ENCODE measurements around the gene SLC66A3.

Gene SLC66A3

GRCh38 chr2:11155381-11156035 is at the start of gene SLC66A3:
SLC66A3 (plus strand) TSS chr2:11155467; CDS start chr2:11155547, 80 bp downstream.
- Mint-ChIP-seq H3K4me3 (peak within 1 kb of the TSS; percentile 80), H3K9me3 (no peaks in the 10 kb centered on the region), H3K4me1 (ENCODE audit: low read depth) (peaks cover 41% of the 10 kb centered on the region), H3K27ac (peak within 1 kb of the TSS; percentile 94), H3K27me3 (no peaks in the 10 kb centered on the region), H3K36me3 (ENCODE audit: low read depth) (peaks cover 27% of the 10 kb centered on the region)
- intact Hi-C loops (cut with micrococcal nuclease) = loop anchor here (2.0 kb wide), 1 partner anchor 23 kb away; a partner anchor contains a TSS

- no peaks in the 10 kb centered on the region for H3K36me3 Mint-ChIP-seq (ENCODE audit: low read depth)
- no peak overlapping the region for H3K4me3 Mint-ChIP-seq
- no peak overlapping the region for H3K27ac Mint-ChIP-seq
- H3K4me1 Mint-ChIP-seq (ENCODE audit: low read depth) = no peaks in the 10 kb centered on the region
- intact Hi-C loops (cut with micrococcal nuclease) = no loop called here
- peaks cover 33% of the 10 kb centered on the region for H3K9me3 Mint-ChIP-seq
- peaks cover 2% of the 10 kb centered on the region for H3K27me3 Mint-ChIP-seq
Measured at GRCh38 chr2:11109002-11109401, 46.3 kb upstream of the SLC66A3 start.

DNA sequence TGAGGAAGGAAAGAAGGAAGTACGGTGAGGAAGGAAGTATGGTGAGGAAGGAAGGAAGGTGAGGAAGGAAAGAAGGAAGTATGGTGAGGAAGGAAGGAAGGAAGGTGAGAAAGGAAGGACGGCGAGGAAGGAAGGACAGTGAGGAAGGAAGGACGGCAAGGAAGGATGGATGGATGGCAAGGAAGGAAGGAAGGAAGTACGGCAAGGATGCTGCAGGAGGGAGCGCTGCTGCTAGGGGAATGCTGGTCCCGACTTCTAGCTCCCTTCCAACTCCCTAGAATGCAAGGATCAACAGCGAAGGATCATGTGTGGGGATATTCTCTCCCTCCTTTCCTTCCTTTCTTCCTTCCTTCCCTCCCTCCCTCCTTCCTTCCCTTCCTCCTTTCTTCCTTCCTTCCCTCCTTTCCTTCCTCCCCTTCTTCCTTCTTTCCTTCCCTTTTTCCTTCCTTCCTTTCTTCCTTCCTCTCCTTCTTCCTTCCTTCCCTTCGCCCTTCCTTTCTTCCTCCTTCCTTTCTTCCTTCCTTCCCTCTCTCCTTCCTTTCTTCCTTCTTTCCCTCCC is 42.3 kb upstream of the SLC66A3 start:
- no peaks in the 10 kb centered on the region for H3K4me1 Mint-ChIP-seq (ENCODE audit: low read depth)
- intact Hi-C loops (cut with micrococcal nuclease) = no loop called here
- no peak overlapping the region for H3K27ac Mint-ChIP-seq
- peaks cover 34% of the 10 kb centered on the region for H3K9me3 Mint-ChIP-seq
- H3K4me3 Mint-ChIP-seq = no peak overlapping the region
- no peaks in the 10 kb centered on the region for H3K36me3 Mint-ChIP-seq (ENCODE audit: low read depth)
- peaks cover 2% of the 10 kb centered on the region for H3K27me3 Mint-ChIP-seq

DNA sequence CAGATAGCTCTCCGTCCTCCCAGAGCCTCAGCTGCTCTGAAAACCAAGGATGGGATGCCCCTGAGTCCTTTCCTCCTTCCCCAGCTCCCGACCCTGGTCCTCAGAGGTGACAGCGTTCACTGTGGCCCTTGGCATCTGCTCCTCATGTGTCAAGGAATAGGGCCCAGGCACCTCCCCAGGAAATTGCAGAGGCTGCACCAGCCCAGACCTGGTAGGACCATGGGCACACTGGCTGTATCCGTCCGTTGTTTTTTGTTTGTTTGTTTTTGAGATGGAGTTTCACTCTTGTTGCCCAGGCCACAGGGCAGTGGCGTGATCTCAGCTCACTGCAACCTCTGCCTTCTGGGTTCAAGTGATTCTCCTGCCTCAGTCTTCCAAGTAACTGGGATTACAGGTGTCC is 37.5 kb upstream of the SLC66A3 start:
- intact Hi-C loops (cut with micrococcal nuclease) = no loop called here
- Mint-ChIP-seq H3K36me3 (ENCODE audit: low read depth) (no peaks in the 10 kb centered on the region), H3K27me3 (peaks cover 17% of the 10 kb centered on the region), H3K27ac (no peak overlapping the region), H3K4me3 (no peak overlapping the region), H3K9me3 (peaks cover 14% of the 10 kb centered on the region), H3K4me1 (ENCODE audit: low read depth) (no peaks in the 10 kb centered on the region)

GRCh38 chr2:11118761-11119160 is 36.5 kb upstream of the SLC66A3 start:
- H3K27me3 Mint-ChIP-seq = peaks cover 21% of the 10 kb centered on the region
- no peaks in the 10 kb centered on the region for H3K4me1 Mint-ChIP-seq (ENCODE audit: low read depth)
- H3K4me3 Mint-ChIP-seq = no peak overlapping the region
- peaks cover 4% of the 10 kb centered on the region for H3K9me3 Mint-ChIP-seq
- no peak overlapping the region for H3K27ac Mint-ChIP-seq
- intact Hi-C loops (cut with micrococcal nuclease) = no loop called here
- no peaks in the 10 kb centered on the region for H3K36me3 Mint-ChIP-seq (ENCODE audit: low read depth)

DNA sequence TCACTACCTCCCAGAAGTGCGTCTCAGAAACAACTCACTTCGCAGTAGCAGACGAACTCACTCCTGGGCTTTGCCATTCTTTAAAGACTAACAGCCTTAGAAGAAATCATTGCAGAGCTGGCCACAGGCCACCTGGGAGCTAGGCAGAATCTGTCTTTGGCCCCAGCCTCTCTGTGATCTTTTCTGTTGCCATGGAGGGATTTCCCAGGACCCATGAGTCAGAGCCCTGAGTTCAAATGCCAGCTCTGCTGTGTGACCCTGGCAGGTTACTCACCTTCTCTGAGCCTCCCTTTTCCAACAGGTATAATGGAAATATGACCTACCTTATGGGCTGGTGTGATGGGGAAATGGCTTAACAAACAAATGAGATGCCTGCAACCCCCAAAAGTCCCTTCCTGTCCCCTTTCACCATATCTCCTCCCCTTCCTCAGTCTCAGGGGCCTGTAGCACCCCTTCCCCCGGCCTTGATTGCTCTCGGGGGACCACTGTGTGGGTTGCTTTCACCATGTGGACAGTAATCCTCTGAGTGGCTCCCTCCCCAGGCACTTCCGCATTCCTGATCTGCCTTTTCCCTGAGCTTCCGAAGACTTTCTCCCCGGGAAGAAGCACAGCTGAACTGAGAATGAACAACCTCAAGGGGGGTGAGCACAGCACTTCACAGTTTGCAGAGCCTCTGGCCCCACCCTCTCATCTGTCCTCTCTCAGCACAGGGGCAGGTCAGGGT is 34.0 kb upstream of the SLC66A3 start:
- Mint-ChIP-seq H3K9me3 (no peaks in the 10 kb centered on the region), H3K4me3 (no peak overlapping the region), H3K27ac (no peak overlapping the region), H3K4me1 (ENCODE audit: low read depth) (no peaks in the 10 kb centered on the region), H3K27me3 (peaks cover 28% of the 10 kb centered on the region), H3K36me3 (ENCODE audit: low read depth) (no peaks in the 10 kb centered on the region)
- intact Hi-C loops (cut with micrococcal nuclease) = no loop called here

GRCh38 chr2:11121823-11122155 is 33.5 kb upstream of the SLC66A3 start:
- peaks cover 34% of the 10 kb centered on the region for H3K27me3 Mint-ChIP-seq
- no peaks in the 10 kb centered on the region for H3K9me3 Mint-ChIP-seq
- H3K27ac Mint-ChIP-seq = no peak overlapping the region
- H3K4me1 Mint-ChIP-seq (ENCODE audit: low read depth) = no peaks in the 10 kb centered on the region
- no peaks in the 10 kb centered on the region for H3K36me3 Mint-ChIP-seq (ENCODE audit: low read depth)
- intact Hi-C loops (cut with micrococcal nuclease) = no loop called here
- H3K4me3 Mint-ChIP-seq = no peak overlapping the region

DNA sequence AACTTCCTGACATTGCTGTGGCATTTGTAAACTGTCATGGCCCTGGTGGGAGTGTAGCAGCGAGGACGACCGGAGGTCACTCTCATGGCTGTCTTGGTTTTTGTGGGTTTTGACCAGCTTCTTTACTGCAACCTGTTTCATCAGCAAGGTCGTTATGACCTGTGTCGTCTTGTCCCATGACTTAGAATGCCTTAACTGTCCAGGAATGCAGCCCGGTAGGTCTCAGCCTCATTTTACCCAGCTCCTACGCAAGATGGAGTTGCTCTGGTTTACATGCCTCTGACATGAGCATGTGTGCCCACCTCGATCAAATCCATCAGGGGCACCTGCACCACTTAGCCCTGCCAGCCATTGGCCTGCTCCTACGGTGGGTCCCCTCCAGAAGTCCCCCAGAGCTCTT is 32.9 kb upstream of the SLC66A3 start:
- no peak overlapping the region for H3K4me3 Mint-ChIP-seq
- no peaks in the 10 kb centered on the region for H3K9me3 Mint-ChIP-seq
- H3K4me1 Mint-ChIP-seq (ENCODE audit: low read depth) = no peaks in the 10 kb centered on the region
- H3K36me3 Mint-ChIP-seq (ENCODE audit: low read depth) = no peaks in the 10 kb centered on the region
- no peak overlapping the region for H3K27ac Mint-ChIP-seq
- H3K27me3 Mint-ChIP-seq = peaks cover 37% of the 10 kb centered on the region
- intact Hi-C loops (cut with micrococcal nuclease) = no loop called here

DNA sequence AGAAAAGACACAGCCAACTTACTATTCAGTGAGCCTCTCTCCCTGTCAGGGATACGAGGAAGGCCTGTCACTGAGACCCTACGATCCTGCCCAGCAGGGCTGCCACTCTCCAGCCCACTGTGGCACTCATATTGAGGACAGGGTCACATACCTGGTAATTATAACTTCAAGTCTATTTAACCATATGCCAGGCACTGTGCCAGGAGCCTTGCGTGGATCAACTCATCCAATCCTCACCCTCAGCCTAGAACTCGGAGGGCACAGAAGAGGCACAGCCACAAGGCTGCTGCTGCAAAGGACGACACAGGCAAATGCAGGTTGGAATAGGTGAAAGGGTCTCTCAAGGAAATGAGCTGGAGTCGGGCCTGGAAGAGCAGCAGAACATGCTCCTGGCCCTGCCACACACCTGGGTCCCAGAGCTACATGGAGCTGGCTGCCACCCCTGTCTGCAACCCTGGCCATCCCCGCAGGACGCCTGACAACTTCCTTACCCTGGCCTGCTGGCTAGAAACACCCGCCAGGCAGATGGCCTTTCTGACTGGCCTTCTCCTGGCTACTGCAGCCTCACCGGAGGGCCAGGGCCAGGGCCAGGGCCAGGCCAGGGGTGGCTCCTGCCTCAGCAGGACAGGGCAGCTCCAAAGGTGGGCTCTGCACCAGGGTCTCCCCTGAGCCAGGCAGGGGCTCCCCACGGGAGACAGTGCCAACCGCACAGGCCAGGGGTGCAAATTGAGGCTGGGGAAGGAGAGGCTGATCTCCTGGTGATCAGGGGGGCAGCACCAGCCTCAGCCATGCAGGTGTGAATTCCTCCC is 32.1 kb upstream of the SLC66A3 start:
- H3K27ac Mint-ChIP-seq = no peak overlapping the region
- peaks cover 42% of the 10 kb centered on the region for H3K27me3 Mint-ChIP-seq
- H3K36me3 Mint-ChIP-seq (ENCODE audit: low read depth) = no peaks in the 10 kb centered on the region
- H3K4me1 Mint-ChIP-seq (ENCODE audit: low read depth) = no peaks in the 10 kb centered on the region
- H3K4me3 Mint-ChIP-seq = no peak overlapping the region
- intact Hi-C loops (cut with micrococcal nuclease) = no loop called here
- H3K9me3 Mint-ChIP-seq = no peaks in the 10 kb centered on the region

DNA sequence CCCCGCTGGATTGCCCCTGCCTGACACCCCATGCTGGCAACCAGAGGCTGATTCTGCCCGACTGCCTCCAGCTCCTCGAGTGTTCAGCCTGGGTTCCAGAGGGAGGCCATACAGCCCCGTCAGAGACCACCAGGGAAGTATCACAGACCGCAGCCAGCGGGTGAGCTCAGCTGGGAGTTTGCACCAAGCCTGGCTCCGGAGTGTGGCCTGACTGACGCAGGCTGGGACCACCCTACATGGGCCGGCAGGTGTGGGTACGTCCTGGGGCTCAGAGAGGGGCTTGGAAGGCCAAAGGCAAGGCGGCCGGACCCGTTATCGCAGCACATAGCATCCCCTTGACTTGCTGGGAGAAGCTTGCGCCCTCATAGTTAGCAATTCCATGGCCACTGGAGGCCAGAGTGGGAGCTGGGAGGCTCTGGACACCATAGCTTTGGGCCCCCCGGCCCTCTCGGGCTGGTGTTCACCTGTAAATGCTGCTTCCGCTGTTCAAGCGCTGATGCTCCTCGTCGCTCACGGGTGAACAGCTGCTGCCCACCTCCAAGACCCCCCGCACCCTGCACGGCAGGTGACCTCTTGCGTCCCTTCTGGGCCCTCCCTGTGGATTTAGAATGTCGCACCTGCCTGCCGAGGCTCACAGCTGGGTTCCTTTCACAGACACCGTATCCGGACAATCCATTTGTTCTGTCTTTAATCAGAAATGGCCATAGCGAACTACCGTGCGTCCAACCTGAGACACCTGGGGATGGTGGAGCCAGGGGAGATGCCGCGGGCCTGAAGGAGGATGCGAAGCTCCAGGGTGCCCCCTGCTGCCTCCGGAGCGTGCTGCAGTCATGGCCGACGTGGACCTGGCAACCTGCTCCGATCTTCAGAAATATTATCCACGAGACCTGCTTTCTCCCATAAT is 31.2 kb upstream of the SLC66A3 start:
- intact Hi-C loops (cut with micrococcal nuclease) = loop anchor here (2.0 kb wide), 1 partner anchor 291 kb away; no protein-coding TSS in a partner anchor
- Mint-ChIP-seq H3K27me3 (peaks cover 48% of the 10 kb centered on the region), H3K4me1 (ENCODE audit: low read depth) (no peaks in the 10 kb centered on the region), H3K27ac (no peak overlapping the region), H3K4me3 (no peak overlapping the region), H3K36me3 (ENCODE audit: low read depth) (no peaks in the 10 kb centered on the region), H3K9me3 (no peaks in the 10 kb centered on the region)

- no peak overlapping the region for H3K27ac Mint-ChIP-seq
- H3K36me3 Mint-ChIP-seq (ENCODE audit: low read depth) = no peaks in the 10 kb centered on the region
- intact Hi-C loops (cut with micrococcal nuclease) = loop anchor here (2.0 kb wide), 1 partner anchor 292 kb away; no protein-coding TSS in a partner anchor
- H3K9me3 Mint-ChIP-seq = no peaks in the 10 kb centered on the region
- H3K27me3 Mint-ChIP-seq = peaks cover 50% of the 10 kb centered on the region
- H3K4me1 Mint-ChIP-seq (ENCODE audit: low read depth) = no peaks in the 10 kb centered on the region
- no peak overlapping the region for H3K4me3 Mint-ChIP-seq
Measured at GRCh38 chr2:11124760-11125068, 30.6 kb upstream of the SLC66A3 start.

DNA sequence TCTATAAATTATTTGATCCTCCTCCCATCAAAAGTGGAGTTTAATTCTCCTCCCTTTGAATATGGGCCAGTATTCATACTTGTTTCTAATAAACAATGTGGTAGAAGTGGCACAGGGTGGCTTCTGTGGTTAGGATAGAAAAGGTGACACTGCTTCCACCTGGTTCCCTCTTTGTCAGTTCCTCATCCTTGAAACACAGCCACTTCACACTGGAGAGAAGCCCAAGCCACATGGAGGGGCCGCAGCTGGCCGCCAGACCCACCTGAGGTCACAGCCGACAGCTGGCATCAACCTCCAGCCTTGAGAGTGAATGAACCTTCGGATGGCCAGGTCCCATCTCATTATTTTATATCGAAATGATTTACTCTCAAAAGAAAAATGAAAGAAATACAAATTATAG is 27.5 kb upstream of the SLC66A3 start:
- no peaks in the 10 kb centered on the region for H3K9me3 Mint-ChIP-seq
- H3K4me1 Mint-ChIP-seq (ENCODE audit: low read depth) = peaks cover 7% of the 10 kb centered on the region
- no peak overlapping the region for H3K27ac Mint-ChIP-seq
- H3K4me3 Mint-ChIP-seq = no peak overlapping the region
- H3K27me3 Mint-ChIP-seq = peaks cover 57% of the 10 kb centered on the region
- no peaks in the 10 kb centered on the region for H3K36me3 Mint-ChIP-seq (ENCODE audit: low read depth)
- intact Hi-C loops (cut with micrococcal nuclease) = no loop called here

- H3K4me1 Mint-ChIP-seq (ENCODE audit: low read depth) = peaks cover 13% of the 10 kb centered on the region
- H3K27ac Mint-ChIP-seq = no peak overlapping the region
- H3K9me3 Mint-ChIP-seq = no peaks in the 10 kb centered on the region
- peaks cover 57% of the 10 kb centered on the region for H3K27me3 Mint-ChIP-seq
- H3K4me3 Mint-ChIP-seq = no peak overlapping the region
- no peaks in the 10 kb centered on the region for H3K36me3 Mint-ChIP-seq (ENCODE audit: low read depth)
- intact Hi-C loops (cut with micrococcal nuclease) = no loop called here
Measured at GRCh38 chr2:11128243-11128951, 26.9 kb upstream of the SLC66A3 start.
